Body of pancreas (tissue), 4 donors: ENCODE measurements around the gene MACO1.

ENCODE experiments used
- CTCF ChIP-seq, 7 experiments: fragments of 450-650 bp in 4 of 7; fragments of 200-600 bp in 3 of 7; sonication (generic) in 3 of 7; IDR thresholded peaks; one replicate each; pipeline ENCODE4 v1.5.1; 2016 to 2019; ENCODE audit warnings: antibody characterized with exemption in 7 of 7
- POLR2A ChIP-seq, 3 donors: fragments of 450-650 bp; IDR thresholded peaks; one replicate each; pipeline ENCODE4 v1.6.1; 2016; ENCODE audit warnings: antibody characterized with exemption in 3 of 3, mild to moderate bottlenecking in 2 of 3

DNA sequence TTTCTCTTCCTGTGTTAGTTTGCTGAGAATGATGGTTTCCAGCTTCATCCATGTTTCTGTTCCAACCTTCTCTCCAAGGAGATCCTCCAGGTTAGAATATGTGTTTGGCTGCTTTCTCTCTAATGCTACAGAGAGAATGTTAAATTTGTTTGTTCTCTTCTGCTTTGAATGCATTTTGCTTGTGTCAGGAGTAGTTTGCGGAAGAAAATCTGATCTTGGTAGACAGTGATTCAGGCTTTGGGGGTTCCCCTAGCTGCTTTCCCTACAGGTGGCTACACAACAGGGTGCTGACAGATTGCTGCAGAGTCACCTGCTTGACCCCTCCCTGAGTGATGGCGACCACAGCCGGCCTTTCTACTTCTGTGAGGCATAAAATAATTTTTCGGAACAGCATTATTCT lies 41.8 kb downstream of the MACO1 start:
- no peak for TF ChIP-seq POLR2A (IDR thresholded peaks at IDR 0.05)
- TF ChIP-seq CTCF (IDR thresholded peaks at IDR 0.05) = no peak
